ENCODE data around the gene CA4. TPM values are rescaled to one million over a fixed set of nuclear protein-coding genes. Genes with fewer than 3 reads are reported as not detected.
A peak's percentile ranks its signal among the peaks of the same experiment; 100 is the strongest.

Gene CA4
- total and polyA plus RNA-seq, 8 donors = 0.87 to 30.1 (median 3.0) TPM; not detected in 3

DNA sequence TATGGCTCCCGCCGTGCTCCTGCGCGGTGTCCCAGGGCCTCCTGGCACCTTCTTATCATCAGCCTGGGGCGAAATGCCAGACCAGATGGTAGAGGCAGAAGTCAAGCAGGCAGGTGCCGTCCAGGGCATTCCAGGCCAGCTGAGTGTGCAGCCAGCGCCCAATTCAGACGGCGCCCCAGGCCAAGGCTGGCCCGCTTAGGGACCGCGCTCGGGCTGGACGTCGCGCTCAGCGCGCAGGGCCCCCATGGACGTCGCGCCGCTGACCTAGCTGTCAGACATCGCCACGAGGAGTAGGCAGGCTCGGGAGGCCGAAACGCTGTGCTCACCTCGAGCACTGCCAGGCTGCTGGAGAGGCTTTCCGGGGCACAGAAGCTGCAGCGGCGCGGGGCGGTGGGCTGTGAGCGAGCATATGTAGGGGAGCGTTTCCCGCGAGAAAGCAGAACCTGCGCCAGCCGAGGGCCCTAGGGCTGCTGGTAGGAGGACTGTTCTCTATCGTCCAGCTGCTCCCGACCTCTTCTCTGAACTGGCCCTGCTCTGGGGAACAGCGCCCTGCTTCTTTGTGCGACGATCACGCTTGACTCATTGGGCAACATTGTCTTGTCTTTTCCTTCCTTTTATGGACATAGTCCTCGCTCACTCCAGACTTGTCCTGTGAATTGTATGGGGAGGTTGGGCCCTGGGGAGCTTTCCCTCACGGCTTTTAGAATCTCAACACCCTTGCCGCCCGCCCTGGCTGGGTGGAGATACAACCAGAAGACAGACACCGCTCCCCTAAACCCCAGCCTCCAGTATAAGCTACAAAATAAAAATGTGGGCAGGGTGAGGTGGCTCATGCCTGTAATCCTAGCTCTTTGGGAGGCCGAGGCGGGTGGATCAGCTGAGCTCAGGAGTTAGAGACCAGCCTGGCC lies 8.4 kb upstream of the CA4 start:
- TF ChIP-seq POLR2A (IDR thresholded peaks at IDR 0.05) (no peak), EP300 (IDR thresholded peaks at IDR 0.05) (no peak), POLR2AphosphoS5 (IDR thresholded peaks at IDR 0.05) (no peak)
- TF ChIP-seq, protein P1, sequence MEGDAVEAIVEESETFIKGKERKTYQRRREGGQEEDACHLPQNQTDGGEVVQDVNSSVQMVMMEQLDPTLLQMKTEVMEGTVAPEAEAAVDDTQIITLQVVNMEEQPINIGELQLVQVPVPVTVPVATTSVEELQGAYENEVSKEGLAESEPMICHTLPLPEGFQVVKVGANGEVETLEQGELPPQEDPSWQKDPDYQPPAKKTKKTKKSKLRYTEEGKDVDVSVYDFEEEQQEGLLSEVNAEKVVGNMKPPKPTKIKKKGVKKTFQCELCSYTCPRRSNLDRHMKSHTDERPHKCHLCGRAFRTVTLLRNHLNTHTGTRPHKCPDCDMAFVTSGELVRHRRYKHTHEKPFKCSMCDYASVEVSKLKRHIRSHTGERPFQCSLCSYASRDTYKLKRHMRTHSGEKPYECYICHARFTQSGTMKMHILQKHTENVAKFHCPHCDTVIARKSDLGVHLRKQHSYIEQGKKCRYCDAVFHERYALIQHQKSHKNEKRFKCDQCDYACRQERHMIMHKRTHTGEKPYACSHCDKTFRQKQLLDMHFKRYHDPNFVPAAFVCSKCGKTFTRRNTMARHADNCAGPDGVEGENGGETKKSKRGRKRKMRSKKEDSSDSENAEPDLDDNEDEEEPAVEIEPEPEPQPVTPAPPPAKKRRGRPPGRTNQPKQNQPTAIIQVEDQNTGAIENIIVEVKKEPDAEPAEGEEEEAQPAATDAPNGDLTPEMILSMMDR (IDR thresholded peaks at IDR 0.05) = no peak
- intact Hi-C loops (cut with DNase I; ENCODE audit: low total_unique reads) = no loop called here
- peak overlapping the region in 2 of 4 donors; percentile 11 to 36 for H3K4me3 ChIP-seq
- no peaks in the 10 kb centered on the region for H3K9me3 ChIP-seq
- peaks cover 34 to 50% (median 42%) of the 10 kb centered on the region in 4 donors for H3K4me1 ChIP-seq
- no peaks in the 10 kb centered on the region for H3K36me3 ChIP-seq
- 7 to 21% (median 10%) methylated on average over 29 to 52 of the region's 52 CpGs for WGBS, 5 donors
- DNase-seq = peak in 1 of 2 donors; percentile 89
- peaks cover 13 to 81% (median 48%) of the 10 kb centered on the region in 3 donors for H3K27me3 ChIP-seq
- no peak overlapping the region for H3K27ac ChIP-seq

DNA sequence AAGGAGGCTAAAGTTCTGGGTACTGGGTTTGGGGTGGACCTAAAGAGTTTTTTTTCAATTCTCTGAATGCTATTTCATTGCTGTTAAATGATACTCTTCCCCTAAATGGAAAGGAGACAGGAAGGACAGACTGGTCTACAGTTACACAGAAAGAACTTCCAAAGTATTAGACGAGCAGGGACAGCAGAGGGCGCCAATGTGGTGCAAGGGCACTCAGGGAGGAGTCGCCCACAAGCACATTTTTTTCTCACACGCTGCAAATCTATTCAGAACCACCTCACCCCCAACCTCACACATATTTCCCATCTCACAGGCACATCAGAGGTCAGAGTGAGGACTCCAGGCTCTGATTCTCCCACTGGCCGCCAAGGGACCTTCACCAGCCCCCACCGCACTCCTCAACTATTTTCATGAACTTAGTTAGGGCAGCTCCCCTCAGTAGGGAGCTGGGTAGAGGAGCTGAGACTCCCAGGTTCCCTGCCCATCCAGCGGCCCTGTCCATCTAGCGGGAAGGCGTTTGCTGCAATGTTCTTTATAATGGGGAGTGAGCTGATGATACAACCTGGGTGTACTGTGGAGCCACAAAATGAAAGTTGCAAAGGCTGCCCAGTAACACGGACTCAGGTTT lies 6.8 kb upstream of the CA4 start:
- H3K4me3 ChIP-seq = peak overlapping the region in 1 of 4 donors; percentile 9
- peaks cover 13 to 87% (median 58%) of the 10 kb centered on the region in 3 donors for H3K27me3 ChIP-seq
- intact Hi-C loops (cut with DNase I; ENCODE audit: low total_unique reads) = no loop called here
- H3K4me1 ChIP-seq = peaks cover 34 to 50% (median 42%) of the 10 kb centered on the region in 4 donors
- peak; percentile 92 to 93 for DNase-seq
- TF ChIP-seq POLR2AphosphoS5 (IDR thresholded peaks at IDR 0.05) (peak in 1 of 3 donors; percentile 22), EP300 (IDR thresholded peaks at IDR 0.05) (no peak)
- TF ChIP-seq, protein P1 (IDR thresholded peaks at IDR 0.05) = peak in 5 of 7 experiments; percentile 57 to 70 (median 64)
- no peaks in the 10 kb centered on the region for H3K9me3 ChIP-seq
- peak overlapping the region in 3 of 5 donors; percentile 14 to 44 (median 38) for H3K27ac ChIP-seq
- WGBS, 5 donors = 2 to 11% (median 4%) methylated on average over 10 of the region's 10 CpGs
- no peaks in the 10 kb centered on the region for H3K36me3 ChIP-seq

DNA sequence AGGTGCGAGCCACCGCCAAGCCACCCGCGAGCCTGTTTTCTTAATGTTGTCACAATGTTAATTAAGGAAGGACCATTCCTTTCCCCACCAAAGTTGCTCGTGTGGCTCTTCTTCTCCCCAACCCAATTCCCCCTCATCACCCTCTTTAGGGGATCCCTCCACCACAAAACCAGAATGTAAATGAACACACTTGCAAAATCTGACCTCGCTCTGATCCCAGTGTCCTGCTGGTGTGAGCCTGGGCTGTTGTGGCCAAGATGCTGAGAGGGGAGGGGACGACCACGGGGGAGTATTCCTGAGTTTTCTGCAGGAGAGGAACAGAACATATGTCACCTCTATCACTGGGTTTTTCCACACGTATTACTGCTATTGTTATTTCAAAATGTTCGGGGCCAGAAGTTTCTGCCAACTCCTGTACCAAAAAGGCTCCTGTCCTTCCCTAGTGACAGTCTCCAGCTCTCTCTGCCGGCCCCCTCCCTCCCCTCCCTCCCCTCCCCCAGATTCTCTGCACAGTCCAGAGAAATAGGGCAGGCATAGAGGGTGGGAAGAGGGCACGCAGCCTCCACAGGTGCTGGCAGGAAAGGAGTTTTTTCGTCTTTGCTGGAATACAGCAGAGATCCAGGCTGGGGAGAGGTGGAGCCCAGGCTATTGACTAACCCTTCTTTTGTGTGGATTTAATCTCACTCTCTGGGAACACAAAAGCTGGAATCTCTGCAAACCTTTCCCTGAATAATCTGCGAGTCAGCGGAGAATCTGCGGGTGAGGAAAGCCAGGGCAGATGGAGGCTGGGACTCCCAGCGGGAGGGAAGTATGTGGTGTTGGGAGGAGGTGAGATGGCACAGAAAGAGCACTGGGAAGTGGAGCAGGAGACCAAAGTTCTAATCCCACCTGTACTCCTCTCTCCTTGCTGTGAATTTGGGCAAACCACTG lies 4.5 kb upstream of the CA4 start:
- H3K27ac ChIP-seq = no peak overlapping the region
- DNase-seq = no peak
- TF ChIP-seq, protein P1 (IDR thresholded peaks at IDR 0.05) = no peak
- TF ChIP-seq POLR2AphosphoS5 (IDR thresholded peaks at IDR 0.05) (no peak), EP300 (IDR thresholded peaks at IDR 0.05) (no peak), POLR2A (IDR thresholded peaks at IDR 0.05) (no peak)
- H3K4me3 ChIP-seq = no peak overlapping the region
- peaks cover 15 to 87% (median 57%) of the 10 kb centered on the region in 3 donors for H3K27me3 ChIP-seq
- WGBS, 5 donors = 35 to 43% (median 40%) methylated on average over 17 of the region's 17 CpGs
- no peaks in the 10 kb centered on the region for H3K36me3 ChIP-seq
- intact Hi-C loops (cut with DNase I; ENCODE audit: low total_unique reads) = no loop called here
- no peaks in the 10 kb centered on the region for H3K9me3 ChIP-seq
- H3K4me1 ChIP-seq = peaks cover 34 to 50% (median 39%) of the 10 kb centered on the region in 4 donors

Measured in stomach (tissue), 9 donors.